Measurements from ENCODE around the gene CYP26B1. TPM values are rescaled to one million over a fixed set of nuclear protein-coding genes. Genes with fewer than 3 reads are reported as not detected.

The CYP26B1 gene
- total RNA-seq, 1 experiment from 2014 or later, result 0.42 TPM

- CTCF ChIA-PET, result interaction anchor here (0.5 to 1.0 kb wide), 2 partner anchors 21 to 69 kb away, joined by 3 read pairs; no protein-coding TSS in a partner anchor
- Mint-ChIP-seq H3K9me3 (peaks cover 22% of the 10 kb centered on the region; the same call in 1 of the 2 replicates), H3K27ac (no peak overlapping the region), H3K27me3 (ENCODE audit: low read depth) (no peaks in the 10 kb centered on the region; the same call in 1 of the 2 replicates), H3K4me3 (no peak overlapping the region), H3K4me1 (peaks cover 4% of the 10 kb centered on the region), H3K36me3 (peaks cover 3% of the 10 kb centered on the region)
- ATAC-seq, result no peak
- TF ChIP-seq ATF1 (CRISPR knock-in tag; IDR thresholded peaks at IDR 0.05) (no peak), ZBTB43 (CRISPR knock-in tag; IDR thresholded peaks at IDR 0.05) (no peak), ZNF121 (CRISPR knock-in tag; IDR thresholded peaks at IDR 0.05) (no peak), RELA (CRISPR knock-in tag; IDR thresholded peaks at IDR 0.05; ENCODE audit: borderline replicate concordance) (no peak), IRF2 (CRISPR knock-in tag; IDR thresholded peaks at IDR 0.05; ENCODE audit: borderline replicate concordance, low read depth) (no peak), ZNF263 (CRISPR knock-in tag; IDR thresholded peaks at IDR 0.05; ENCODE audit: low read depth) (no peak), STAT6 (CRISPR knock-in tag; conservative IDR thresholded peaks at IDR 0.05; ENCODE audit: low read depth) (no peak), USF2 (CRISPR knock-in tag; IDR thresholded peaks at IDR 0.05) (no peak), ZNF416 (CRISPR knock-in tag; IDR thresholded peaks at IDR 0.05) (no peak)
- no peak for DNase-seq (ENCODE audit: low spot score)
- POLR2A ChIA-PET, result no interaction called here
Measured at GRCh38 chr2:72081451-72081850, 66.2 kb downstream of the CYP26B1 start.

GRCh38 chr2:72080286-72081145 is 67.1 kb downstream of the CYP26B1 start:
- H3K4me3 Mint-ChIP-seq, result no peak overlapping the region
- DNase-seq (ENCODE audit: low spot score) (no peak), ATAC-seq (no peak)
- H3K9me3 Mint-ChIP-seq, result peaks cover 26% of the 10 kb centered on the region
- H3K36me3 Mint-ChIP-seq, result peaks cover 3% of the 10 kb centered on the region
- H3K27ac Mint-ChIP-seq, result no peak overlapping the region
- peaks cover 4% of the 10 kb centered on the region for H3K4me1 Mint-ChIP-seq
- POLR2A ChIA-PET, result no interaction called here
- H3K27me3 Mint-ChIP-seq (ENCODE audit: low read depth), result no peaks in the 10 kb centered on the region; the same call in 1 of the 2 replicates
- no peak for TF ChIP-seq ZNF416 (CRISPR knock-in tag; IDR thresholded peaks at IDR 0.05)
- no peak for TF ChIP-seq NR1H2 (CRISPR knock-in tag; IDR thresholded peaks at IDR 0.05)
- CTCF ChIA-PET, result interaction anchor here (0.5 to 1.0 kb wide), 3 partner anchors 22 to 188 kb away, joined by 3 read pairs; no protein-coding TSS in a partner anchor

Data from WTC11 (cell line).